ENCODE data around the gene PRSS16.

GRCh38 chr6:27239258-27239657, 8.2 kb upstream of the PRSS16 start:
- TF ChIP-seq POLR2AphosphoS5 (IDR thresholded peaks at IDR 0.05), result no peak
- TF ChIP-seq CTCF (IDR thresholded peaks at IDR 0.05), result no peak
- no peak for TF ChIP-seq POLR2A (IDR thresholded peaks at IDR 0.05)

Measured in prostate gland (tissue), 2 donors.